GM12872 (cell line): ENCODE results near the gene MAZ.

ENCODE experiments used
- CTCF ChIP-seq: IDR thresholded peaks from 3 replicates; pipeline ENCODE4 v1.5.1; 2011; ENCODE audit warnings: low read depth, mild to moderate bottlenecking, low read length, moderate library complexity; ENCODE audit not compliant: insufficient read depth

MAZ gene

DNA sequence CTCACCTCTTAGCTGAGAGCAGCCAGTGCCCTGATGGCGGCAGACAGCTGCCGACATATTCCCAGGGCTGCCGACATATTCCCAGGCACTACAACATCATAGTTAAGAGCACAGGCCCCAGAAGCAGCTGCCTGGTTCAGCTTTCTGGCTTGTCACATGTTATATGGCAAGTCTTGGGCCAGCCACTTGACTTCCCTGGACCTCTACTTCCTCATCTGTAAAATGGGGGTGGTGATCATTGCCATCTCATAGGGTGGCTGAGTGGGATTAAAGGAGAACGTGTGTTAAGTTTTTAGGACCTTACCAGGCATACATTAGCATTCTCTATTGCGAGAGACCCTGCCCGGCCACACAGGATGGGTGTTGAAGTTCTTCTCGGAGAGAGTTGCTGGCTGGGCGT lies 37.6 kb downstream of the MAZ start:
- TF ChIP-seq CTCF = no peak

GRCh38 chr16:29844575-29845331 lies 38.4 kb downstream of the MAZ start:
- TF ChIP-seq CTCF = no peak

DNA sequence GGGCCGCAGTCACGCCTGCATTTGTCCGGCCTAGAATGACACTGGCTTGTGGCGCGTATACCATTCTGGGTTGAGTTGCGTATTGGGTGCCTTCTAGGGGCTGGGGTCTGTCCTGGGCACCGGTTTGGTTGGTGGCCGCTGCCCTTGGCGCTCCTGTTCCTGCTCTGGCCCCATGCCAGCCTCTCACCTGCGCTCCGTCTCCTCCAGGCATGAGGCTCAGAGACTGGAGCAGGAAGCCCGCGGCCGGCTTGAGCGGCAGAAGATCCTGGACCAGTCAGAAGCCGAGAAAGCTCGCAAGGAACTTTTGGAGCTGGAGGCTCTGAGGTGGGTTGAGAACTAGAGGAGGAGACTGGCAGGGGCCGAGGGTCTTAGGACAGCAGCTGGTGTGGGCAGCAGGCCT lies 39.3 kb downstream of the MAZ start:
- no peak for TF ChIP-seq CTCF

GRCh38 chr16:29848420-29849297 lies 42.3 kb downstream of the MAZ start:
- peak; percentile 98 for TF ChIP-seq CTCF

- TF ChIP-seq CTCF = no peak
Measured at GRCh38 chr16:29849505-29849904, 43.2 kb downstream of the MAZ start.

DNA sequence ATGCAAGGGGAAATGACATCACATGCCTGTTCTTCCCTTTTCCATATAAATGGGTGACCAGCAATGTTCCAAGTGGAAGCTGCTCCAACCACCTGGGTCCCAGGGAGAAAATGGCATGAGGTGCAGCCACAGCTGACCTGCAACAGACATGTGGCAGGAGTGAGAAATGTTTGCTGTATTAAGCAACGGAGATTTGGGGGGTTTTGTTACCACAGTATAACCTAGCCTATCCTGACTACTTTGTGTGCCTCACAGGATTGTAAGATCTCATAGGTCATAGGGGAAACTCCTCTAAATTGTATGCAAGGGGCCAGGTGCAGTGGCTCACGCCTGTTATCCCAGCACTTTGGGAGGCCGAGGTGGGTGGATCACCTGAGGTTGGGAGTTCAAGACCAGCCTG lies 44.7 kb downstream of the MAZ start:
- no peak for TF ChIP-seq CTCF

DNA sequence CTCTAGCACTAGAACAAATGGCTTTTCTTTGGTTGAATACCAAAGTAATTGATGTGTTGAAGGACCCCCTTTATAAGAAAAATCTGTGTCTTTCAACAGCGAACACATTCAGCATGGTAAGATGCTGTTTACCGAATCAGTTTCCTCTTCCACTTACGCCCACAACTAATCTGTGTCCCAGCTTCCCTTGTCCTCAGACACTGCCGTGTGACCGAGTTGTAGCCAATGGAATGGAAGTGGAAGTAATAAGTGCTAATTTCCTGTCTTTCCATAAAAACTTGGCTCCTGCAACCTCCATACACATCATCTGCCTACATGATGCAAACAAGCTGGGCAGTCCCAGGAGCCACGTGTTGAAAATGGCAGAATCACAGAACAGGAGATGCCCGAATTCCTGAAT lies 46.3 kb downstream of the MAZ start:
- no peak for TF ChIP-seq CTCF
